Measurements from ENCODE around the gene LPP. TPM values are rescaled to one million over a fixed set of nuclear protein-coding genes. Genes with fewer than 3 reads are reported as not detected.

The LPP gene
- total RNA-seq, 3 donors from 2014 or later, result 262 to 816 (median 325) TPM

DNA sequence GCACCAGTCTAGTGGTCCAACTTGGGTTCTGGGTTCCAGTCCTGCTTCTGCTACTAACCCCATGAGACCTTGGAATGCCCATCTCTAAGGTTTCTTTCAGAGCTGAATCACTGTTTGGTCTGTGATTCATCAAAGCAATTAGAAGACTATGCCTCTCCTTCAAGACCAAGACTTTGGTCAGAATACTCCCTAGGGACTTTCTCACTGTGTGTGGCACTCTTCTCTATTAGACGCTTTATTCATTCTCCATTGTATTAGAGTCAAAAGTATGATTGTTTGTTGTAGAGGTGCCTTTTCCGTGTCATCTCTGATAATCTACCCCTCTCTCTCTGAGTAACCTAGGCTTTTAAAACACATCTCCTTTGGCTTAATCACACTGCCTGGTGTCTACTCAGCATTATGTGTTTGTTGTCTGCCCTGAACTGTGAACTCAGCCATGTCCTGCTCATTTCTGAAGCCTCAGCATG lies 90.5 kb downstream of the LPP start:
- peaks cover 9% of the 10 kb centered on the region for H3K4me1 ChIP-seq (ENCODE audit: low read depth)
- intact Hi-C loops (cut with DNase I, micrococcal nuclease), result no loop called here

GRCh38 chr3:188246905-188247304 lies 92.9 kb downstream of the LPP start:
- no peaks in the 10 kb centered on the region for H3K36me3 ChIP-seq (ENCODE audit: low read depth)
- no peaks in the 10 kb centered on the region for H3K9me3 ChIP-seq
- TF ChIP-seq, protein P1, sequence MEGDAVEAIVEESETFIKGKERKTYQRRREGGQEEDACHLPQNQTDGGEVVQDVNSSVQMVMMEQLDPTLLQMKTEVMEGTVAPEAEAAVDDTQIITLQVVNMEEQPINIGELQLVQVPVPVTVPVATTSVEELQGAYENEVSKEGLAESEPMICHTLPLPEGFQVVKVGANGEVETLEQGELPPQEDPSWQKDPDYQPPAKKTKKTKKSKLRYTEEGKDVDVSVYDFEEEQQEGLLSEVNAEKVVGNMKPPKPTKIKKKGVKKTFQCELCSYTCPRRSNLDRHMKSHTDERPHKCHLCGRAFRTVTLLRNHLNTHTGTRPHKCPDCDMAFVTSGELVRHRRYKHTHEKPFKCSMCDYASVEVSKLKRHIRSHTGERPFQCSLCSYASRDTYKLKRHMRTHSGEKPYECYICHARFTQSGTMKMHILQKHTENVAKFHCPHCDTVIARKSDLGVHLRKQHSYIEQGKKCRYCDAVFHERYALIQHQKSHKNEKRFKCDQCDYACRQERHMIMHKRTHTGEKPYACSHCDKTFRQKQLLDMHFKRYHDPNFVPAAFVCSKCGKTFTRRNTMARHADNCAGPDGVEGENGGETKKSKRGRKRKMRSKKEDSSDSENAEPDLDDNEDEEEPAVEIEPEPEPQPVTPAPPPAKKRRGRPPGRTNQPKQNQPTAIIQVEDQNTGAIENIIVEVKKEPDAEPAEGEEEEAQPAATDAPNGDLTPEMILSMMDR (IDR thresholded peaks at IDR 0.05), result no peak
- H3K4me3 ChIP-seq, result no peak overlapping the region
- ATAC-seq, result no peak
- peaks cover 15% of the 10 kb centered on the region for H3K4me1 ChIP-seq (ENCODE audit: low read depth)
- intact Hi-C loops (cut with DNase I, micrococcal nuclease), result no loop called here
- DNase-seq, result no peak

More for the DNA sequence above, 90.5 kb downstream of the LPP start:
- no peaks in the 10 kb centered on the region for H3K36me3 ChIP-seq (ENCODE audit: low read depth)
- no peak for DNase-seq
- H3K4me3 ChIP-seq, result no peak overlapping the region
- TF ChIP-seq, protein P1 (IDR thresholded peaks at IDR 0.05), result no peak
- H3K9me3 ChIP-seq, result no peaks in the 10 kb centered on the region
- ATAC-seq, result peak; percentile 85

- DNase-seq, result peak in 1 of 3 donors; percentile 69
- intact Hi-C loops (cut with DNase I, micrococcal nuclease), result no loop called here
- H3K4me1 ChIP-seq (ENCODE audit: low read depth), result peaks cover 21% of the 10 kb centered on the region
- TF ChIP-seq, protein P1 (IDR thresholded peaks at IDR 0.05), result no peak
- ATAC-seq, result peak; percentile 60
- no peaks in the 10 kb centered on the region for H3K36me3 ChIP-seq (ENCODE audit: low read depth)
- no peak overlapping the region for H3K4me3 ChIP-seq
- H3K9me3 ChIP-seq, result no peaks in the 10 kb centered on the region
Observed at GRCh38 chr3:188248036-188248561, 94.1 kb downstream of the LPP start.

GRCh38 chr3:188253123-188253793 lies 99.3 kb downstream of the LPP start:
- peak; percentile 72 for ATAC-seq
- H3K4me3 ChIP-seq, result no peak overlapping the region
- intact Hi-C loops (cut with DNase I, micrococcal nuclease), result no loop called here
- no peaks in the 10 kb centered on the region for H3K36me3 ChIP-seq (ENCODE audit: low read depth)
- DNase-seq, result no peak
- H3K9me3 ChIP-seq, result no peaks in the 10 kb centered on the region
- TF ChIP-seq, protein P1 (IDR thresholded peaks at IDR 0.05), result no peak
- H3K4me1 ChIP-seq (ENCODE audit: low read depth), result peaks cover 35% of the 10 kb centered on the region

DNA sequence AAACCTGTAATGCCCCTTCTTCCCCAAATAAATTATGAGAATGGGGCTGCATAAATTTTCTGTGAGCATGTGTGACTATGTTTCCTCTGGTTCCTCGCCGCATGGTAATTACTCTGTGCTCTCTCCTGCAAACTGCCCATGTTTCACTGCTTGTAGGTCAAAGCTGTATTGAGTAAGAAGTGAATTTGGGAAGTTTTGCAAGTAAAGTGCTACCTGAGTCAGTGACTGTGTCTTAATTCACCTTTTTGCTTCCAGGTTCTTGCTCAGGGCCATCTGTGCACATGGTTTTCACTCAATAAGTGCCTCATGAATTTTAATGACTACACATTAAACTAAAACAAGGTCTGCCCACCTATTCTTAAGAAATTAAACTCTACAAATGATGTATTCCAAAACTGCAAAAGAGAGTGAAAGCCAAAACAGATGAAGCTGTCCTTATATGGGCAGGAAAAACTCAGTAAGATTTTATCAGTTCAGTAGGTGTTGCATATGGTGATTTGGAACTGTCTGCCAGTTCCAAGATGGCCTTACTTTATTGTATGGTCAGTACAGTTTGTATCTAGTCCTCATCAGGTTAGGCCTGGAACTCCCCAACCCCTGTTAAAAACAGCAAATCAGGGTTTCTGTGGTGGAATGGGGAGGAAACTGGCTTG lies 100.0 kb downstream of the LPP start:
- TF ChIP-seq, protein P1 (IDR thresholded peaks at IDR 0.05), result no peak
- DNase-seq (no peak), ATAC-seq (peak; percentile 46)
- Histone ChIP-seq H3K36me3 (ENCODE audit: low read depth) (no peaks in the 10 kb centered on the region), H3K9me3 (no peaks in the 10 kb centered on the region), H3K4me3 (no peak overlapping the region), H3K4me1 (ENCODE audit: low read depth) (peaks cover 37% of the 10 kb centered on the region)
- intact Hi-C loops (cut with DNase I, micrococcal nuclease), result no loop called here
